HG02571 (cell line): ENCODE results near the gene EVX2.

Experiments
- ATAC-seq: cut with Tn5 transposase; IDR thresholded peaks from one replicate; pipeline ENCODE4 v1.9.1; 2021; ENCODE audit warnings: mild to moderate bottlenecking, moderate library complexity; ENCODE audit not compliant: unreplicated experiment

The EVX2 gene

DNA sequence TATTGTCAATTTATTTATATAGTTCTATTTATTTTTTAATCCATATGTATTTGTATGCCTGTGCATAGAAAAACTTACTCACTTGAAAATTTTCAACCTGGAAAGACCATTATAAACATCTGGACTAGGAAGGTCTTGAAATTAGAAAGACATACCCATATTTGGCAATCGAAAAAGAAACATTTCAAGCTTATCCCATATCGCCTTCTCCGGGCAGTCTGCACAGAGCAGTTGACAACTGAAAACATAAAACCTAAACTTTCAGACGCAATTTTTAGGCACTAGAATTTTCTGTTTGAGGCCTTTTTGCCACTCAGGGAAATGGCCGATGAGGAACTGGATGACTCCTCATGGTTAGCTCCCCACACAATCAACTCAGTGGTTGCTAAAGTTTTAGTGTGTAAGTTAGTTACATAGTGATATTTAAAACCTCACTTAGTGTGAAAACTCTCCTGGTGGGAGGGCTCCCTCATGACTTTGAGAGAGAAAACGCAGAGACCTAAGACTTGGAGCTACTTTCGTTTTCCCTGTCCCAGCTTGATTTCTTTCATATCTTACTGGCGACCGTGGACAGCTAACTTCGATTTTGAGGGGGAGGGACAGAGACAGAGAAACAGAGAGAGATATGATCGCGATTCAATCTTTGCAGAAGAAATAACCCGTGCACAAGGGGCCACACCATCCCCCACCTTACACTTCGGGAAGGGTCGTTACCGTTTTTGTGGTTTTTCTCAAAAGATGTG, 12.7 kb upstream of the EVX2 start:
- ATAC-seq: no peak

DNA sequence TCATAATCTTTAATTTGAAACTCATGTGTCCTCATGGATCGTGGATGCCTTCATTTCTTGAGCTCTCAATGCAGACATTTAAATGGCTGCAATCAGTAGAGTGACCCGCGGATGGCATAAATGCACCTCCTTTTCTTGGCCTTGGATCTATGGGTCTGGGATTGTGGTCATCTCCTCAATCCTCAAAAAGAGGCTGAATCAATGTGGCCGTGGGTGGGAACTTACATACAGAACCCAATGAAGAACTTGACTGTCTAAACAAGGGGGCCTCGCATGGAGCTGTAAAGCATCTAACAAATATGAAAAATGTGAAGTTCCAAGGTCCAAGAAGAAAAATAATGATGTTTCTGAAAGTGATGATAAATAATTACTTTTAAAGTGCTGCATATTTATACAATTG, 11.7 kb upstream of the EVX2 start:
- ATAC-seq: no peak

DNA sequence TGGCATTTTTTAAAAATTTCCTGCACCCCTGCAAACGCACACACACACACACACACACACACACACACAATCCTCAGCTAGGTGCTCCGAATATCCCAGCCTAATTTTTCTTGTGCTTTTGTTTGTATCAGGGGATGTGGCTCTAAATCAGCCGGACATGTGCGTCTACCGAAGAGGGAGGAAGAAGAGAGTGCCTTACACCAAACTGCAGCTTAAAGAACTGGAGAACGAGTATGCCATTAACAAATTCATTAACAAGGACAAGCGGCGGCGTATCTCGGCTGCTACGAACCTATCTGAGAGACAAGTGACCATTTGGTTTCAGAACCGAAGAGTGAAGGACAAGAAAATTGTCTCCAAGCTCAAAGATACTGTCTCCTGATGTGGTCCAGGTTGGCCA, 10.6 kb upstream of the EVX2 start:
- no peak for ATAC-seq

GRCh38 chr2:176093898-176094249, 10.1 kb upstream of the EVX2 start:
- no peak for ATAC-seq

DNA sequence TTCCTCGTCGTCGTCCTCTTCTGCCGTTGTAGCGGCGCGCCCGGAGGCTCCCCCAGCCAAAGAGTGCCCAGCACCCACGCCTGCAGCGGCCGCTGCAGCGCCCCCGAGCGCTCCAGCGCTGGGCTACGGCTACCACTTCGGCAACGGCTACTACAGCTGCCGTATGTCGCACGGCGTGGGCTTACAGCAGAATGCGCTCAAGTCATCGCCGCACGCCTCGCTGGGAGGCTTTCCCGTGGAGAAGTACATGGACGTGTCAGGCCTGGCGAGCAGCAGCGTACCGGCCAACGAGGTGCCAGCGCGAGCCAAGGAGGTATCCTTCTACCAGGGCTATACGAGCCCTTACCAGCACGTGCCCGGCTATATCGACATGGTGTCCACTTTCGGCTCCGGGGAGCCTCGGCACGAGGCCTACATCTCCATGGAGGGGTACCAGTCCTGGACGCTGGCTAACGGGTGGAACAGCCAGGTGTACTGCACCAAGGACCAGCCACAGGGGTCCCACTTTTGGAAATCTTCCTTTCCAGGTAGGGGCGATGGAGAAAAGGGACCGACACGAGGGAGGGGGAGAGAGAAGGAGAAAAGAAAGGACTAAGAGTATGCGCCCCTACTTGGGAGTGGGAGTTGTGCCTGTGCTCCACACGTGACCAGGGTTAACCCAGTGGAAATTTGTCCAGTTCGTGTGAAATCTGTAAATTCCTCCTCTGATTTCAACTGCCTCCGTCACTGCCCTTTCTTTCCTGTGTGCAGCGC, 9.6 kb upstream of the EVX2 start:
- no peak for ATAC-seq

DNA sequence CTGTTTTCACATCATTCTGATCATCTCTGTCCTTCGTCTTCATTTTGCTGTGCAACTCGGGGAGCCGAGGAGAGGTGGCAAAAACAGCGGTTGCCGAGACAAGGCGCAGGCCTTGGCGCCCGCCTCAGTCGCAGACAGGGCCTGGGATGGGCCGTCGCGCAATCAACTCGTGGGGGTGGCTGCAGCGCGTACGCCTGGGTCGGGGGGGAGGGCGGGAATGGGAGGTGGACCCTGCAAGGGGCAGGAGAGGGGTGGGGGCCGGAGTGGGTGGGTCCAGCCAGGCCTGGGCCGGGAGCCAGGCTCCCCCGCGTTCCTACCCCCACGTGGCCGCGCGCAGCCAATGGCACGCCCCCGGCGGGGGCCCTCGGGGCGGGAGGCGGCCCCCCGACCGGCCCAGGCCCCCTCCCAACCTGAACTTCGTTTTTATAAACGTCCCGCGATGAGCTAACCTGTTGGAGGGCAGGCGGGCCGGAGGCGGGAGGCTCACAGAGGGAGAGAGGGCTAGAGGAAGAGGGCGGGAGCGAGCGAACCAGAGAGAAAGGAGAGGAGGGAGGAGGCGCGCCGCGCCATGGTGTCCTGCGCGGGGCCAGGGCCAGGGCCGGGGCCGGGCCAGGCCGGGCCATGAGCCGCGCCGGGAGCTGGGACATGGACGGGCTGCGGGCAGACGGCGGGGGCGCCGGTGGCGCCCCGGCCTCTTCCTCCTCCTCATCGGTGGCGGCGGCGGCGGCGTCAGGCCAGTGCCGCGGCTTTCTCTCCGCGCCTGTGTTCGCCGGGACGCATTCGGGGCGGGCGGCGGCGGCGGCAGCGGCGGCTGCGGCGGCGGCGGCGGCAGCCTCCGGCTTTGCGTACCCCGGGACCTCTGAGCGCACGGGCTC, 8.7 kb upstream of the EVX2 start, which contains the start of gene HOXD13:
Gene HOXD13, plus strand, starts transcription at position 452 of the 875 bp plus-strand sequence. Its CDS starts 170 bp downstream, at position 622.
- ATAC-seq: no peak

GRCh38 chr2:176091329-176092258, 7.8 kb upstream of the EVX2 start:
- no peak for ATAC-seq

DNA sequence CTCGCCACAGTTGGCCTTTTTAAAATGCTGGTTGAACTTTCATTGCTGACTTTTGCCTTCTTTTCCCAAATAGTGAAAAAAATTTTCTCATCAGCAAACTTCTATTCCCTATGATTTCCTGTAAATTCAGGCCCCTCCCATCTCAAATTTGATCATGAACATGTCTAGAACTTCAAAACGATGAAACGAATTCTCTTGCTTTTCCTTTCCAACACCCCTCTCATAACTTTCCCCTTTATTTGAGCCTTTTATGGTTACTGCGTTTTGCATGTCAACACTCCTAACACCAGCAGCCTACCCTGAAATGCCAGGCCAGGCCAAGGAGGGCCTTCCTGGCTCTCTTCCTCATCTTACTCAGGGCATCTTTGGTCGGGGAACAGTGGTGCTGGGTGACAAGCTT, 7.1 kb upstream of the EVX2 start:
- no peak for ATAC-seq

- no peak for ATAC-seq
Observed at GRCh38 chr2:176089843-176090395, 6.2 kb upstream of the EVX2 start.

- ATAC-seq: no peak
Observed at GRCh38 chr2:176088937-176089842, 5.4 kb upstream of the EVX2 start.

DNA sequence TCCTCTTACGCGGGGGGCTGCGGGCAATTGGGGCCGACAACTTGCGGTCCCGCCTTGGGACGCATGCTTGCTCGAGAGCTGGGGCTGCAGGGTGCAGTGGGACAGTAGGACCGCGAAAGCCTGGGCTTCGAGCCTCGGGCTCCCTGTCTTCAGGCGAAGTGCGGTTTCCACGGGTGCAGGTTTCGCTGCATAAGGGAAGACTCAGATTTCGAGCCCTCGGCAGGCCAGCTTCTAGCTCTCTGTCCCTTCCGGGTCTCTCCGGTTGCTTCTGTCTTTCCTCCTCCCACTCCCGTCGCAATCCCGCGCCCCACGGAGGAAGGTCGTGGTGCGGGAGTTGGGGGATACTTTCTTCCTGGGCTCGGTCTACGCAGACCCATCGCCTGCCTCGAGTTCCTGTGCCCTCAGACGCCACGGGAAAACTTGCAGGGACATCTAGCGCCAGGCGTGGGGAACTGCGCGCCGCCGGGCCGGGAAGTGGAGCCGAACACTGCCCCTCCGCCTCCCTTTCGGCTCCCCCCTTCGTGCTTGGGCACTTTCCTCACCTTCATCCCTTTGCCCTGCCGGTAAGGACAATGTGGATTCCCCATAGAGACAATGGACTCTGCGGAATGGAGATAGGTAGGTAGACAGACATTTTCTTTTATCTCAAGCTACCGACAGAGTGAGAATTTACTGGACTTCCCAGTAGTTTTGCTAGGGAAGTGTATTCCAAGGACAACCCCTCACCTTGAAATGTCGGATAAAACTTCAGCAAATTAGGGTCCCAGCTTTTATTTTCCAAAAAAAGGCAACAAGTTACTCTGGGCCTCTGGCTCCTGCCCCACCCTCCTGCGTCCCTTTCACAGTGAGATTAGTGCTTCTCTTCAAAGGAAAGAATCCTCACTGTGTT, 4.5 kb upstream of the EVX2 start:
- ATAC-seq: no peak

DNA sequence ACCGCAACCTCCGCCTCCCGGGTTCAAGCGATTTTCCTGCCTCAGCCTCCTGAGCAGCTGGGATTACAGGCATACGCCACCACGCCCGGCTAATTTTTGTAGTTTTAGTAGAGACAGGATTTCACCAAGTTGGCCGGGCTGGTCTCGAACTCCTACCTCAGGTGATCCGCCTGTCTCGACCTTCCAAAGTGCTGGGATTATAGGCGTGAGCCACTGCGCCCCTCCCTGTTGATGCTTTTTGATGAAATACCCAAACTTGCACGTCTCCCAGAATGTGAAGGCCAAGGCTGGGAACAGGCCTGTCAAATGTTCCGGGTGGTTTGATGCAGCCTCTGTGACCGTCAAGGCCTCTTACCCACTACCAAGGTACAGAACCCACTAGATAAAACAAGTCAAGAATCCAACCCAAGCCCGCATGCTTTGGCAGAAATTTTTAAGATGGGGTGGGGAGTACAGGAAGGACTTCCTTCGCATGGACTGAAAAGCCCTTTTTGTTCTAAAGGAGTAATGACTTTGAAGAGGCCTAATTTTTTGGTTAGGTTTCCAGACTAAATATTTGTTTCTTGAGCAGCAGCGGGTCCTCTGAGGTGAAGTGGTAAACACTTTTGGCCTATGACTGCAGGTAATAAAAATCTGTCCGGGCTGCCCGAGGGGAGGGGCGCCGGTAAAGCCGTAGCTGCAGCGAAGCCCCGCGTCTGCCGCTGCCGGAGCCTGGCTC, 3.7 kb upstream of the EVX2 start:
- no peak for ATAC-seq

DNA sequence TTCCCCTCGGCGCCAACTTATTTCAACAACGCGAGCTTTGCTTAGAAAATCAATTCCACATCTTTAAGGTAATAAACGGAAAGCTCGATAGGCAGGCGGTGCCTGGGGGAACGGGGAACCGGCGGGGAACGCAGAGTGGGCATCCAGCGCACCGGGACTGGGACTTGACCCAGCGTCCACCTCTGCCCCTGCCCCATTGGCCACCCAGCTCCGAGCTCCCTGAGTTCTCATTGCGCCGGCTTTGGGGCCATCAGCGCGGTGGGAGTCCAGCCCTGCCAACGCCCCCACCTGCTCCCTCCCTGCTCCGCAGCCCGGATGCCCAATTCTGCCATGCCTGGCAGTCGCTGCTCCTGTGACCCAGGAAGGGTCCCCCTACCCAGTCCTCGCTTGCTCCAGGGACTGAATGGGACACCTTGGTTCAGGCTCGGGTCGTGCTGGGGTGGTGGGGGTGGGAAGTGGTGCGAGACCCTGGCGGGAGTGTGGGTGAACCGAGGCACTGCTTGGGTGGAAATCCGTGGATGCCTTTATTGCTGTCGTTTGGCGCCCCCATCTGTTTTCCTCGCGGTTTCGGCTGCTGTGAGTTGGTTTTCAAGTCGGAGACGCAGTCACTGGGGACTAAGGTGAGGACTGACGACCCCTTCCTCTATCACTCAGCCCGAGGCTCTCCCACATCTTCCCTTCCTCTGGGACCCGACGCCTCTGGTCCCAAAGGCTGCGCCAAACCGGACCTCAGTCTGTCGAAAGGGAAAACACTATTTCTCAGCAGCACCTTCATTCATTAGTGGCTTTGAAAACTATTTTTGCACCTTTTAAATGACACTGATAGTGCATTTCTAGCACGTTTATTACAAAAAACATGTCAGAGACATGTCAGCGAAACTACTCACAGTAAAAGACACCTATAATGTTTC, 2.4 kb upstream of the EVX2 start:
- no peak for ATAC-seq

GRCh38 chr2:176085120-176085788, 1.5 kb upstream of the EVX2 start:
- no peak for ATAC-seq

- ATAC-seq: no peak
Observed at GRCh38 chr2:176084611-176085119, 903 bp upstream of the EVX2 start.
